Tibial artery (tissue), 4 donors: Measurements from ENCODE around the gene C11orf42.

Experiments
- DNase-seq, 2 donors: peaks; one replicate each; pipeline ENCODE4 v3.0.0-alpha.2; 2019
- H3K27ac ChIP-seq, 2 donors: fragments of 200-600 bp; sonication (generic) in 1 of 2; 1 replicate in 1 of 2; 2 replicates in 1 of 2; pipeline ENCODE4 v1.5.1; 2018 to 2019; ENCODE audit warnings: mild to moderate bottlenecking in 1 of 2
- H3K27me3 ChIP-seq, 2 donors: fragments of 200-600 bp; sonication (generic) in 1 of 2; one replicate each; pipeline versions ENCODE4 v1.5.1 to v1.6.0; 2016 to 2019
- H3K36me3 ChIP-seq, 3 donors: fragments of 200-600 bp; sonication (generic) in 2 of 3; one replicate each; pipeline ENCODE4 v1.5.1; 2016 to 2019; ENCODE audit warnings: mild to moderate bottlenecking in 2 of 3
- H3K4me1 ChIP-seq, 4 donors: fragments of 200-600 bp; sonication (generic) in 2 of 4; 1 replicate in 3 of 4; 2 replicates in 1 of 4; pipeline ENCODE4 v1.5.1; 2016 to 2019
- H3K4me3 ChIP-seq, 2 donors: fragments of 200-600 bp; sonication (generic) in 1 of 2; 1 replicate in 1 of 2; 2 replicates in 1 of 2; pipeline ENCODE4 v1.5.1; 2018 to 2019; ENCODE audit warnings: mild to moderate bottlenecking in 2 of 2
- H3K9me3 ChIP-seq, 3 donors: fragments of 200-600 bp; sonication (generic) in 1 of 3; one replicate each; pipeline ENCODE4 v1.5.1; 2016 to 2019
- CTCF ChIP-seq, 2 experiments: fragments of 200-600 bp in 1 of 2; fragments of 450-650 bp in 1 of 2; IDR thresholded peaks; one replicate each; pipeline ENCODE4 v1.5.1; 2017 to 2019; ENCODE audit warnings: antibody characterized with exemption in 2 of 2, mild to moderate bottlenecking in 1 of 2, moderate library complexity in 1 of 2
- intact Hi-C: fragments of 100-400 bp; cut with DNase I; formaldehyde crosslinking; loops from one replicate; pipeline ENCODE4 v1.15.0; 2023; ENCODE audit warnings: low total_unique reads

The C11orf42 gene

GRCh38 chr11:6205366-6205765 lies at the start of gene C11orf42:
C11orf42 (plus strand) TSS chr11:6205557; CDS start chr11:6205616, 59 bp downstream.
- no peaks in the 10 kb centered on the region for H3K9me3 ChIP-seq
- no peak within 1 kb of the TSS for H3K27ac ChIP-seq
- H3K4me1 ChIP-seq: no peaks in the 10 kb centered on the region
- intact Hi-C loops: no loop called here
- no peak for DNase-seq
- TF ChIP-seq CTCF (IDR thresholded peaks at IDR 0.05): no peak
- no peak within 1 kb of the TSS for H3K4me3 ChIP-seq
- no peaks in the 10 kb centered on the region for H3K27me3 ChIP-seq
- peaks cover 6 to 63% (median 42%) of the 10 kb centered on the region in 3 donors for H3K36me3 ChIP-seq

- intact Hi-C loops: no loop called here
- Histone ChIP-seq H3K27me3 (no peaks in the 10 kb centered on the region), H3K36me3 (no peaks in the 10 kb centered on the region), H3K27ac (no peak overlapping the region), H3K4me1 (no peaks in the 10 kb centered on the region), H3K4me3 (no peak overlapping the region), H3K9me3 (no peaks in the 10 kb centered on the region)
- no peak for DNase-seq
- no peak for TF ChIP-seq CTCF (IDR thresholded peaks at IDR 0.05)
Measured at GRCh38 chr11:6156628-6157359, 48.6 kb upstream of the C11orf42 start.

- Histone ChIP-seq H3K4me3 (no peak within 1 kb of the TSS), H3K9me3 (peaks cover 0 to 2% (median under 1%) of the 10 kb centered on the region in 3 donors), H3K36me3 (no peaks in the 10 kb centered on the region), H3K27me3 (no peaks in the 10 kb centered on the region), H3K4me1 (no peaks in the 10 kb centered on the region), H3K27ac (no peak within 1 kb of the TSS)
- no peak for DNase-seq
- intact Hi-C loops: no loop called here
- TF ChIP-seq CTCF (IDR thresholded peaks at IDR 0.05): no peak
Measured at GRCh38 chr11:6170226-6170625, 35.1 kb upstream of the C11orf42 start, which contains the start of gene OR52B2. OR52B2 (minus strand) TSS chr11:6170326; CDS start chr11:6170326, 0 bp downstream.

- H3K9me3 ChIP-seq: no peaks in the 10 kb centered on the region
- no peak for TF ChIP-seq CTCF (IDR thresholded peaks at IDR 0.05)
- H3K4me1 ChIP-seq: no peaks in the 10 kb centered on the region
- DNase-seq: no peak
- no peak overlapping the region for H3K27ac ChIP-seq
- intact Hi-C loops: no loop called here
- H3K36me3 ChIP-seq: no peaks in the 10 kb centered on the region
- H3K4me3 ChIP-seq: no peak overlapping the region
- no peaks in the 10 kb centered on the region for H3K27me3 ChIP-seq
Measured at GRCh38 chr11:6175440-6175839, 29.9 kb upstream of the C11orf42 start.

- Histone ChIP-seq H3K4me1 (no peaks in the 10 kb centered on the region), H3K4me3 (no peak overlapping the region), H3K36me3 (no peaks in the 10 kb centered on the region), H3K27ac (no peak overlapping the region), H3K9me3 (no peaks in the 10 kb centered on the region), H3K27me3 (no peaks in the 10 kb centered on the region)
- TF ChIP-seq CTCF (IDR thresholded peaks at IDR 0.05): no peak
- no peak for DNase-seq
- intact Hi-C loops: no loop called here
Measured at GRCh38 chr11:6191742-6192141, 13.6 kb upstream of the C11orf42 start.
